Raji (cell line): ENCODE measurements around the gene MED13.

Experiments
- POLR2A ChIP-seq: IDR thresholded peaks from 2 replicates; pipeline ENCODE4 v1.6.1; 2011; ENCODE audit warnings: low read depth, low read length, control low read depth; ENCODE audit not compliant: insufficient read depth

The MED13 gene

GRCh38 chr17:62093188-62094155 lies 28.4 kb upstream of the MED13 start:
- TF ChIP-seq POLR2A = no peak

GRCh38 chr17:62092784-62093183 lies 27.7 kb upstream of the MED13 start:
- no peak for TF ChIP-seq POLR2A

GRCh38 chr17:62091804-62092203 lies 26.7 kb upstream of the MED13 start:
- TF ChIP-seq POLR2A = no peak

GRCh38 chr17:62090868-62091267 lies 25.8 kb upstream of the MED13 start:
- TF ChIP-seq POLR2A = no peak

GRCh38 chr17:62090021-62090824 lies 25.1 kb upstream of the MED13 start:
- TF ChIP-seq POLR2A = no peak

GRCh38 chr17:62089334-62089733 lies 24.3 kb upstream of the MED13 start:
- no peak for TF ChIP-seq POLR2A

- no peak for TF ChIP-seq POLR2A
Measured at GRCh38 chr17:62086737-62087136, 21.7 kb upstream of the MED13 start.

GRCh38 chr17:62085511-62086408 lies 20.7 kb upstream of the MED13 start:
- TF ChIP-seq POLR2A = no peak

GRCh38 chr17:62084585-62084984 lies 19.5 kb upstream of the MED13 start:
- no peak for TF ChIP-seq POLR2A

GRCh38 chr17:62083651-62084050 lies 18.6 kb upstream of the MED13 start:
- no peak for TF ChIP-seq POLR2A

GRCh38 chr17:62080647-62081046 lies 15.6 kb upstream of the MED13 start:
- TF ChIP-seq POLR2A = no peak

GRCh38 chr17:62078009-62078408 lies 12.9 kb upstream of the MED13 start:
- no peak for TF ChIP-seq POLR2A

- no peak for TF ChIP-seq POLR2A
Measured at GRCh38 chr17:62076864-62077788, 12.0 kb upstream of the MED13 start.

GRCh38 chr17:62075308-62075815 lies 10.3 kb upstream of the MED13 start:
- no peak for TF ChIP-seq POLR2A
